GM21381 (cell line): ENCODE measurements around the gene GAK.
"Not testable (repeated sequence)": the region's sequence is repeated elsewhere in the genome, so short reads cannot be mapped to it uniquely, and the experiment has no call there.

Experiments
- ATAC-seq: cut with Tn5 transposase; IDR thresholded peaks from one replicate; pipeline ENCODE4 v1.9.1; 2021; ENCODE audit warnings: mild to moderate bottlenecking, moderate library complexity; ENCODE audit not compliant: unreplicated experiment

Gene GAK

GRCh38 chr4:821181-821591, 110.9 kb downstream of the GAK start:
- ATAC-seq, result no peak

- ATAC-seq, result no peak
Measured at GRCh38 chr4:820230-821172, 111.6 kb downstream of the GAK start.

- no peak for ATAC-seq
Measured at GRCh38 chr4:819401-820229, 112.5 kb downstream of the GAK start.

- no peak for ATAC-seq
Measured at GRCh38 chr4:818106-818921, 113.8 kb downstream of the GAK start.

- ATAC-seq, result no peak
Measured at GRCh38 chr4:815464-816146, 116.5 kb downstream of the GAK start.

GRCh38 chr4:814312-814850, 117.7 kb downstream of the GAK start:
- ATAC-seq, result no peak

GRCh38 chr4:813900-814299, 118.2 kb downstream of the GAK start:
- ATAC-seq, result no peak

- no peak for ATAC-seq
Measured at GRCh38 chr4:808860-809570, 123.1 kb downstream of the GAK start.

GRCh38 chr4:807792-808191, 124.3 kb downstream of the GAK start:
- no peak for ATAC-seq

GRCh38 chr4:806979-807378, 125.1 kb downstream of the GAK start:
- not testable (repeated sequence) for ATAC-seq

- ATAC-seq, result no peak
Measured at GRCh38 chr4:804804-805203, 127.3 kb downstream of the GAK start.

- ATAC-seq, result no peak
Measured at GRCh38 chr4:803884-804283, 128.2 kb downstream of the GAK start.

- no peak for ATAC-seq
Measured at GRCh38 chr4:801436-802124, 130.5 kb downstream of the GAK start.
